IMR-90 (cell line): ENCODE results near the gene HMGCS2.

Experiments
- BHLHE40 ChIP-seq: fragments of 150-350 bp; IDR thresholded peaks from 2 replicates; pipeline ENCODE4 v1.6.1; 2016; ENCODE audit warnings: mild to moderate bottlenecking, low read depth, low read length
- CEBPB ChIP-seq: IDR thresholded peaks from 2 replicates; pipeline ENCODE4 v1.6.1; 2012; ENCODE audit warnings: low read depth, low read length, improper control_type of control experiment
- CHD1 ChIP-seq: IDR thresholded peaks from 2 replicates; pipeline ENCODE4 v1.6.1; 2012; ENCODE audit warnings: low read depth, low read length, improper control_type of control experiment
- FOS ChIP-seq: fragments of 150-350 bp; IDR thresholded peaks from 2 replicates; pipeline ENCODE4 v1.6.1; 2016; ENCODE audit warnings: low read depth, low read length
- MAFK ChIP-seq: IDR thresholded peaks from 2 replicates; pipeline ENCODE4 v1.6.1; 2012; ENCODE audit warnings: low read depth, low read length, improper control_type of control experiment
- MAZ ChIP-seq: IDR thresholded peaks from 2 replicates; pipeline ENCODE4 v1.6.1; 2012; ENCODE audit warnings: low read depth, mild to moderate bottlenecking, low read length, improper control_type of control experiment, moderate library complexity, borderline replicate concordance
- MXI1 ChIP-seq: IDR thresholded peaks from 2 replicates; pipeline ENCODE4 v1.6.1; 2012; ENCODE audit warnings: low read depth, mild to moderate bottlenecking, low read length, moderate library complexity, borderline replicate concordance
- POLR2A ChIP-seq: IDR thresholded peaks from 2 replicates; pipeline ENCODE4 v1.6.1; 2012; ENCODE audit warnings: mild to moderate bottlenecking, low read depth, low read length
- RAD21 ChIP-seq: IDR thresholded peaks from 2 replicates; pipeline ENCODE4 v1.6.1; 2012; ENCODE audit warnings: low read length, improper control_type of control experiment
- RCOR1 ChIP-seq: IDR thresholded peaks from 2 replicates; pipeline ENCODE4 v1.6.1; 2012; ENCODE audit warnings: mild to moderate bottlenecking, low read length, improper control_type of control experiment; ENCODE audit not compliant: insufficient replicate concordance
- TF ChIP-seq, protein P1 (sequence below): conservative IDR thresholded peaks from 2 replicates; pipeline ENCODE4 v1.5.1; 2012; ENCODE audit warnings: mild to moderate bottlenecking, low read depth, low read length, improper control_type of control experiment
- TF ChIP-seq, protein P2 (sequence below): fragments of 150-350 bp; IDR thresholded peaks from 2 replicates; pipeline ENCODE4 v1.6.1; 2017; ENCODE audit warnings: mild to moderate bottlenecking, antibody characterized with exemption, low read length, low read depth

DNA sequence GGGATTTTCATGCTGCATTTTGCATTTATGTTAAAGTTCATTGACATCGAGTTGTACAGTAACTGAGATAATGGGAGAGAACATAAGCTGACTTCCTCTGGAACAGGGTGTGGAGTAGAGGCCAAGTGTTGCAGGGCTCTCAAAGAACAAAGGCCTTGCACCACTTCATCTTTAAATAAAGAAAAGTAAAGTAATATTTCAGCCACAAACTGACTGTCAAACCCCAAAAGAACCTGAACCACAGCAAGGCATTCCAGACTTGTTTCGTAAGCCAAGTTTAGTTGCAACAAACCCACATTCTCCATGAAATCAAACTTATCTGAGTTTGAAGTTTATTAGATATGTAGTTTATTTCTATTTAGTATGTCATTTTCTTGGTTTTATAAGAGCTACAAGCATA, 19.1 kb upstream of the HMGCS2 start:
- TF ChIP-seq RAD21 = no peak
- TF ChIP-seq, protein P1, sequence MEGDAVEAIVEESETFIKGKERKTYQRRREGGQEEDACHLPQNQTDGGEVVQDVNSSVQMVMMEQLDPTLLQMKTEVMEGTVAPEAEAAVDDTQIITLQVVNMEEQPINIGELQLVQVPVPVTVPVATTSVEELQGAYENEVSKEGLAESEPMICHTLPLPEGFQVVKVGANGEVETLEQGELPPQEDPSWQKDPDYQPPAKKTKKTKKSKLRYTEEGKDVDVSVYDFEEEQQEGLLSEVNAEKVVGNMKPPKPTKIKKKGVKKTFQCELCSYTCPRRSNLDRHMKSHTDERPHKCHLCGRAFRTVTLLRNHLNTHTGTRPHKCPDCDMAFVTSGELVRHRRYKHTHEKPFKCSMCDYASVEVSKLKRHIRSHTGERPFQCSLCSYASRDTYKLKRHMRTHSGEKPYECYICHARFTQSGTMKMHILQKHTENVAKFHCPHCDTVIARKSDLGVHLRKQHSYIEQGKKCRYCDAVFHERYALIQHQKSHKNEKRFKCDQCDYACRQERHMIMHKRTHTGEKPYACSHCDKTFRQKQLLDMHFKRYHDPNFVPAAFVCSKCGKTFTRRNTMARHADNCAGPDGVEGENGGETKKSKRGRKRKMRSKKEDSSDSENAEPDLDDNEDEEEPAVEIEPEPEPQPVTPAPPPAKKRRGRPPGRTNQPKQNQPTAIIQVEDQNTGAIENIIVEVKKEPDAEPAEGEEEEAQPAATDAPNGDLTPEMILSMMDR = no peak
- TF ChIP-seq CHD1 = no peak
- no peak for TF ChIP-seq MAFK
- TF ChIP-seq POLR2A = no peak
- TF ChIP-seq CEBPB = peak; percentile 41; the same call in 1 of the 2 replicates
- TF ChIP-seq, protein P2, sequence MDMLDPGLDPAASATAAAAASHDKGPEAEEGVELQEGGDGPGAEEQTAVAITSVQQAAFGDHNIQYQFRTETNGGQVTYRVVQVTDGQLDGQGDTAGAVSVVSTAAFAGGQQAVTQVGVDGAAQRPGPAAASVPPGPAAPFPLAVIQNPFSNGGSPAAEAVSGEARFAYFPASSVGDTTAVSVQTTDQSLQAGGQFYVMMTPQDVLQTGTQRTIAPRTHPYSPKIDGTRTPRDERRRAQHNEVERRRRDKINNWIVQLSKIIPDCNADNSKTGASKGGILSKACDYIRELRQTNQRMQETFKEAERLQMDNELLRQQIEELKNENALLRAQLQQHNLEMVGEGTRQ = no peak
- TF ChIP-seq FOS = no peak
- TF ChIP-seq MAZ = no peak
- TF ChIP-seq RCOR1 = no peak
- TF ChIP-seq MXI1 = no peak
- TF ChIP-seq BHLHE40 = no peak
